T-helper 1 cell (primary cell): ENCODE results near the gene OR10T2.
"Not testable (repeated sequence)": the region's sequence is repeated elsewhere in the genome, so short reads cannot be mapped to it uniquely, and the experiment has no call there.

ENCODE experiments used
- DNase-seq, 5 donors: peaks; one replicate each; pipeline ENCODE4 v3.0.0-alpha.2; 2012 to 2020
- total RNA-seq, 4 donors: gene quantifications; one replicate each; lab custom pipeline; 2026; lab: John Stamatoyannopoulos, UW

OR10T2 gene
- 0 reads per million in 4 donors for total RNA-seq

- no peak for DNase-seq
Observed at GRCh38 chr1:158398818-158399514, at the start of gene OR10T2. OR10T2 (minus strand) TSS chr1:158399466; CDS start chr1:158399466, 0 bp downstream.

- no peak for DNase-seq
Observed at GRCh38 chr1:158445376-158445775, 46.1 kb upstream of the OR10T2 start.

GRCh38 chr1:158434741-158435140, 35.5 kb upstream of the OR10T2 start:
- no peak for DNase-seq

GRCh38 chr1:158430163-158430562, 30.9 kb upstream of the OR10T2 start:
- not testable (repeated sequence) for DNase-seq

- DNase-seq = no peak
Observed at GRCh38 chr1:158426137-158426536, 26.9 kb upstream of the OR10T2 start, which contains the start of gene OR10K2. OR10K2 (minus strand) TSS chr1:158426237; CDS start chr1:158420866, 5,371 bp downstream.

GRCh38 chr1:158425027-158425426, 25.8 kb upstream of the OR10T2 start:
- no peak for DNase-seq

- no peak for DNase-seq
Observed at GRCh38 chr1:158422212-158422611, 22.9 kb upstream of the OR10T2 start.

- DNase-seq = no peak
Observed at GRCh38 chr1:158417586-158417985, 18.3 kb upstream of the OR10T2 start.

GRCh38 chr1:158414651-158415345, 15.5 kb upstream of the OR10T2 start:
- DNase-seq = no peak

- DNase-seq = no peak
Observed at GRCh38 chr1:158407092-158407491, 7.8 kb upstream of the OR10T2 start.

GRCh38 chr1:158400871-158401270, 1.6 kb upstream of the OR10T2 start:
- no peak for DNase-seq

GRCh38 chr1:158396646-158397045, 2.6 kb downstream of the OR10T2 start:
- no peak for DNase-seq

- no peak for DNase-seq
Observed at GRCh38 chr1:158393476-158393875, 5.8 kb downstream of the OR10T2 start.

- no peak for DNase-seq
Observed at GRCh38 chr1:158391099-158391498, 8.2 kb downstream of the OR10T2 start.

GRCh38 chr1:158390331-158390730, 8.9 kb downstream of the OR10T2 start:
- DNase-seq = no peak

GRCh38 chr1:158374860-158375259, 24.4 kb downstream of the OR10T2 start:
- DNase-seq = no peak

GRCh38 chr1:158374101-158374500, 25.2 kb downstream of the OR10T2 start:
- DNase-seq = not testable (repeated sequence)

- no peak for DNase-seq
Observed at GRCh38 chr1:158371188-158371953, 27.9 kb downstream of the OR10T2 start.

GRCh38 chr1:158366783-158367182, 32.5 kb downstream of the OR10T2 start:
- no peak for DNase-seq

- no peak for DNase-seq
Observed at GRCh38 chr1:158362941-158363340, 36.3 kb downstream of the OR10T2 start.

GRCh38 chr1:158362482-158362881, 36.8 kb downstream of the OR10T2 start:
- no peak for DNase-seq

- DNase-seq = no peak
Observed at GRCh38 chr1:158357441-158357840, 41.8 kb downstream of the OR10T2 start.

GRCh38 chr1:158356616-158357015, 42.6 kb downstream of the OR10T2 start:
- no peak for DNase-seq
